ENCODE data around the gene PHACTR3.

GRCh38 chr20:59625214-59625922, 21.0 kb downstream of the PHACTR3 start:
- TF ChIP-seq CTCF (IDR thresholded peaks at IDR 0.05) = no peak
- no peak for TF ChIP-seq POLR2AphosphoS5 (IDR thresholded peaks at IDR 0.05; ENCODE audit: low read depth, low read length)
- TF ChIP-seq TCF7L2 (IDR thresholded peaks at IDR 0.05; ENCODE audit: low read depth, low read length) = no peak
- TF ChIP-seq REST (IDR thresholded peaks at IDR 0.05; ENCODE audit: insufficient read depth in 1 of 2, low read depth in 2 of 2, low read length in 1 of 2) = no peak
